Superior temporal gyrus (tissue), 1 donor: ENCODE data around the gene VPS35.

ENCODE experiments used
- DNase-seq: peaks from one replicate; pipeline ENCODE4 v3.0.0-alpha.2; 2016; ENCODE audit errors: extremely low spot score

The VPS35 gene

GRCh38 chr16:46613352-46613751 is 75.6 kb downstream of the VPS35 start:
- DNase-seq = no peak

- no peak for DNase-seq
Observed at GRCh38 chr16:46612121-46612520, 76.9 kb downstream of the VPS35 start.

GRCh38 chr16:46607529-46607928 is 81.4 kb downstream of the VPS35 start:
- peak; percentile 87 for DNase-seq

- no peak for DNase-seq
Observed at GRCh38 chr16:46606231-46606630, 82.7 kb downstream of the VPS35 start.
